A549 (cell line): ENCODE measurements around the gene ATG9A. TPM values are rescaled to one million over a fixed set of nuclear protein-coding genes. Genes with fewer than 3 reads are reported as not detected.
A peak's percentile ranks its signal among the peaks of the same experiment; 100 is the strongest.

Experiments
- ATAC-seq, 2 experiments: fragments of 200-7000 bp in 1 of 2; fragments of >200 bp in 1 of 2; cut with Nextera tagmentation in 1 of 2; cut with Tn5 transposase in 1 of 2; 3 replicates each; pipeline versions ENCODE4 v1.8.0 to v1.9.1; 2018 to 2020; ENCODE audit warnings: mild to moderate bottlenecking in 1 of 2, moderate library complexity in 1 of 2
- CTCF ChIA-PET: fragments of 300-600 bp; sonication (Branson Sonifier 250); formaldehyde crosslinking; extraction: SDS; loops from one replicate; lab custom pipeline; 2021; ENCODE audit warnings: antibody characterized with exemption, inconsistent platforms; lab: Yijun Ruan, JAX
- POLR2A ChIA-PET: fragments of 350-600 bp; formaldehyde crosslinking; extraction: SDS; loops from one replicate; lab custom pipeline; 2021; ENCODE audit warnings: antibody characterized with exemption, inconsistent platforms; lab: Yijun Ruan, JAX
- DNase-seq, 2 experiments: peaks; one replicate each; pipeline versions ENCODE4 v3.0.0 to v3.0.0-alpha.2; 2011 to 2016; ENCODE audit warnings: low read depth in 1 of 2, low spot score in 1 of 2
- FAIRE-seq: peaks from 2 replicates; lab custom pipeline; 2011; peaks lifted over from hg19 to GRCh38; lab: Jason Lieb, UNC
- H3K27ac ChIP-seq, 2 experiments: fragments of >200 bp; sonication (Bioruptor Twin); formaldehyde crosslinking; 3 replicates each; pipeline ENCODE4 v1.5.1; 2016 to 2017
- H3K4me1 ChIP-seq: fragments of >200 bp; sonication (Bioruptor Twin); formaldehyde crosslinking; 3 replicates; pipeline ENCODE4 v1.6.1; 2016
- H3K4me2 ChIP-seq: fragments of >200 bp; sonication (Bioruptor Twin); formaldehyde crosslinking; 3 replicates; pipeline ENCODE4 v1.6.1; 2016
- H3K4me3 ChIP-seq: fragments of >200 bp; sonication (Bioruptor Twin); formaldehyde crosslinking; 3 replicates; pipeline ENCODE4 v1.5.1; 2016
- H3K9me3 ChIP-seq: fragments of >200 bp; sonication (Bioruptor Twin); formaldehyde crosslinking; 3 replicates; pipeline ENCODE4 v1.6.1; 2016
- ATOH8 ChIP-seq: fragments of 250-450 bp; sonication (Bioruptor Pico); IDR thresholded peaks from 2 replicates; pipeline ENCODE4 v1.5.0; 2020; ENCODE audit warnings: low read depth, mild to moderate bottlenecking, moderate library complexity
- CEBPB ChIP-seq, 2 experiments: fragments of >200 bp in 1 of 2; sonication (Bioruptor Twin) in 1 of 2; formaldehyde crosslinking in 1 of 2; IDR thresholded peaks; 2 replicates each; pipeline ENCODE4 v1.6.1; 2012 to 2016
- E2F6 ChIP-seq: IDR thresholded peaks from 2 replicates; pipeline ENCODE4 v1.6.1; 2012; ENCODE audit warnings: low read depth, borderline replicate concordance
- ELK1 ChIP-seq: fragments of 150-350 bp; IDR thresholded peaks from 2 replicates; pipeline ENCODE4 v1.6.1; 2014; ENCODE audit warnings: low read depth, mild to moderate bottlenecking, low read length
- EP300 ChIP-seq, 2 experiments: fragments of >200 bp; sonication (Bioruptor Twin); formaldehyde crosslinking; IDR thresholded peaks; 2 replicates in 1 of 2; 3 replicates in 1 of 2; pipeline ENCODE4 v1.6.1; 2016 to 2017
- ESRRA ChIP-seq: fragments of 150-350 bp; IDR thresholded peaks from 2 replicates; pipeline ENCODE4 v1.6.1; 2014; ENCODE audit warnings: mild to moderate bottlenecking, low read length, borderline replicate concordance
- FOSB ChIP-seq: fragments of 250-450 bp; sonication (Bioruptor Pico); IDR thresholded peaks from 2 replicates; pipeline ENCODE4 v1.5.0; 2020; ENCODE audit warnings: mild to moderate bottlenecking, moderate library complexity
- HDAC2 ChIP-seq: fragments of 200-600 bp; sonication (generic); IDR thresholded peaks from 2 replicates; pipeline ENCODE4 v1.6.1; 2016
- HES2 ChIP-seq: fragments of >200 bp; sonication (Bioruptor Twin); formaldehyde crosslinking; IDR thresholded peaks from 2 replicates; pipeline ENCODE4 v1.6.1; 2016
- HOXB13 ChIP-seq: fragments of 250-450 bp; sonication (Bioruptor Pico); IDR thresholded peaks from 2 replicates; pipeline ENCODE4 v1.5.0; 2020; ENCODE audit warnings: low read depth, mild to moderate bottlenecking, moderate library complexity
- JUN ChIP-seq, 2 experiments: fragments of >200 bp; sonication (Bioruptor Twin); formaldehyde crosslinking; IDR thresholded peaks; 2 replicates in 1 of 2; 3 replicates in 1 of 2; pipeline ENCODE4 v1.6.1; 2016 to 2017
- KDM1A ChIP-seq: fragments of 200-600 bp; sonication (generic); IDR thresholded peaks from 2 replicates; pipeline ENCODE4 v1.6.1; 2016; ENCODE audit warnings: low read depth, mild to moderate bottlenecking
- KDM5A ChIP-seq: fragments of 200-600 bp; sonication (generic); IDR thresholded peaks from 2 replicates; pipeline ENCODE4 v1.6.1; 2016; ENCODE audit warnings: antibody characterized with exemption, mild to moderate bottlenecking
- MAFK ChIP-seq: fragments of 450-650 bp; IDR thresholded peaks from 2 replicates; pipeline ENCODE4 v1.6.1; 2014; ENCODE audit not compliant: partially characterized antibody
- MAX ChIP-seq: IDR thresholded peaks from 2 replicates; pipeline ENCODE4 v1.6.1; 2012
- MAZ ChIP-seq: fragments of 150-350 bp; IDR thresholded peaks from 2 replicates; pipeline ENCODE4 v1.6.1; 2014; ENCODE audit warnings: antibody characterized with exemption, low read depth, low read length, borderline replicate concordance
- NR3C1 ChIP-seq: fragments of >200 bp; sonication (Bioruptor Twin); formaldehyde crosslinking; IDR thresholded peaks from 3 replicates; pipeline ENCODE4 v1.6.1; 2017
- RARB ChIP-seq: fragments of 250-450 bp; sonication (Bioruptor Pico); IDR thresholded peaks from 2 replicates; pipeline ENCODE4 v1.8.0; 2021; ENCODE audit warnings: mild to moderate bottlenecking, moderate library complexity
- RCOR1 ChIP-seq: fragments of 150-350 bp; IDR thresholded peaks from 2 replicates; pipeline ENCODE4 v1.6.1; 2014; ENCODE audit warnings: antibody characterized with exemption, low read length, low read depth
- RNF2 ChIP-seq: fragments of 200-600 bp; sonication (generic); IDR thresholded peaks from 2 replicates; pipeline ENCODE4 v1.6.1; 2016; ENCODE audit warnings: low read depth, mild to moderate bottlenecking, antibody characterized with exemption, moderate library complexity, borderline replicate concordance
- SREBF2 ChIP-seq: fragments of 450-650 bp; IDR thresholded peaks from 2 replicates; pipeline ENCODE4 v1.6.1; 2014; ENCODE audit warnings: mild to moderate bottlenecking, moderate library complexity
- TFCP2L1 ChIP-seq: fragments of 250-450 bp; sonication (Bioruptor Pico); IDR thresholded peaks from 2 replicates; pipeline ENCODE4 v1.5.0; 2021; ENCODE audit warnings: mild to moderate bottlenecking
- TP53 ChIP-seq: fragments of 250-450 bp; sonication (Bioruptor Pico); IDR thresholded peaks from 2 replicates; pipeline ENCODE4 v1.5.0; 2021; ENCODE audit warnings: mild to moderate bottlenecking, moderate library complexity
- USF2 ChIP-seq: fragments of 450-650 bp; IDR thresholded peaks from 2 replicates; pipeline ENCODE4 v1.6.1; 2014; ENCODE audit warnings: antibody characterized with exemption
- ZNF302 ChIP-seq: fragments of 250-450 bp; sonication (Bioruptor Pico); IDR thresholded peaks from 2 replicates; pipeline ENCODE4 v1.9.0; 2021; ENCODE audit warnings: inconsistent platforms, mild to moderate bottlenecking, moderate library complexity
- WGBS: methylation state at CpG from one replicate; pipeline ENCODE4 v1.1.6; 2017; ENCODE audit errors: missing lambda C conversion rate; 5-methylcytosine and 5-hydroxymethylcytosine counted together
- polyA plus RNA-seq, 4 experiments: library from polyadenylated mRNA; depleted of rRNA in 3 of 4; stranded (reverse); fragments of >200 nt; fragmentation: RNase III in 1 of 4; extraction: RNeasy Plus Mini Kit Qiagen cat#74134 plus additional on column Dnase treatment in 1 of 4; gene quantifications; 2 replicates in 3 of 4; 3 replicates in 1 of 4; pipeline ENCODE4 v1.2.3, GENCODE V29; 2011 to 2017

Gene ATG9A
- polyA plus RNA-seq, 2 of the 4 experiments (the other 2 are of a cell fraction): 41.9 to 75.2 TPM

GRCh38 chr2:219199470-219200211, 29.8 kb downstream of the ATG9A start:
- TF ChIP-seq RCOR1: no peak
- no peak for TF ChIP-seq MAX
- TF ChIP-seq ZNF302 (CRISPR knock-in tag): no peak
- no peak for TF ChIP-seq EP300 (IDR thresholded peaks at IDR 0.05)
- no peak for TF ChIP-seq KDM5A
- no peak for TF ChIP-seq TFCP2L1 (CRISPR knock-in tag)
- no peak for TF ChIP-seq ATOH8 (CRISPR knock-in tag)
- TF ChIP-seq RARB (CRISPR knock-in tag): no peak
- TF ChIP-seq JUN (IDR thresholded peaks at IDR 0.05): no peak
- no peak for TF ChIP-seq FOSB
- DNase-seq (no peak), FAIRE-seq (no peak), ATAC-seq (peak in 1 of 2 experiments; percentile 16; a peak in 1 of 6 replicates)
- Histone ChIP-seq H3K4me1 (no peaks in the 10 kb centered on the region), H3K4me3 (no peak overlapping the region), H3K9me3 (peaks cover under 1% of the 10 kb centered on the region; the same call in 1 of the 3 replicates), H3K4me2 (no peak overlapping the region), H3K27ac (no peak overlapping the region)
- CTCF ChIA-PET: interaction anchor here (1.0 to 1.8 kb wide), 6 partner anchors 18 to 170 kb away, joined by 3 to 7 read pairs (median 4); partner anchors contain the start of gene ABCB6
- 71% methylated on average over 12 of the region's 12 CpGs for WGBS
- POLR2A ChIA-PET: interaction anchor here (0.5 kb wide), 1 partner anchor 15 kb away, joined by 3 read pairs; no protein-coding TSS in a partner anchor

- 64% methylated on average over 5 of the region's 5 CpGs for WGBS
- FAIRE-seq (no peak), ATAC-seq (no peak; a peak in 1 of 6 replicates), DNase-seq (no peak)
- CTCF ChIA-PET: interaction anchor here (1.0 to 1.8 kb wide), 6 partner anchors 17 to 169 kb away, joined by 3 to 7 read pairs (median 4); partner anchors contain the start of gene ABCB6
- H3K4me3 ChIP-seq: no peak overlapping the region
- H3K27ac ChIP-seq: no peak overlapping the region
- TF ChIP-seq HES2 (no peak), TP53 (no peak), ELK1 (no peak), MAX (no peak), MAZ (no peak), HDAC2 (no peak), RNF2 (no peak), FOSB (no peak), USF2 (no peak), ESRRA (no peak), HOXB13 (no peak), MAFK (no peak), KDM1A (no peak), CEBPB (IDR thresholded peaks at IDR 0.05) (no peak), NR3C1 (no peak), SREBF2 (no peak), E2F6 (no peak)
- POLR2A ChIA-PET: interaction anchor here (0.5 kb wide), 1 partner anchor 14 kb away, joined by 3 read pairs; no protein-coding TSS in a partner anchor
- no peak overlapping the region for H3K4me2 ChIP-seq
- H3K9me3 ChIP-seq: no peaks in the 10 kb centered on the region
- no peaks in the 10 kb centered on the region for H3K4me1 ChIP-seq
Measured at GRCh38 chr2:219198974-219199373, 30.5 kb downstream of the ATG9A start.
